Endothelial cell of umbilical vein (primary cell): ENCODE data around the gene DMTF1. TPM values are rescaled to one million over a fixed set of nuclear protein-coding genes. Genes with fewer than 3 reads are reported as not detected.
A peak's percentile ranks its signal among the peaks of the same experiment; 100 is the strongest.

Experiments used
- BruUV-seq: library from RNA; stranded (reverse); fragments of 400-500 nt; replicated peaks from 2 replicates; lab custom pipeline; 2021; lab: Mats Ljungman, UMichigan
- CTCF ChIA-PET: fragments of 300-600, 350-600 bp; sonication (Branson Sonifier 250); formaldehyde crosslinking; loops from one replicate; lab custom pipeline; 2021; ENCODE audit warnings: antibody characterized with exemption, inconsistent platforms; lab: Charles Lee
- POLR2A ChIA-PET: fragments of 300-600, 350-600 bp; sonication (Branson Sonifier 250); formaldehyde crosslinking; loops from one replicate; lab custom pipeline; 2021; ENCODE audit warnings: antibody characterized with exemption, inconsistent platforms; lab: Charles Lee
- DNase-seq: peaks from one replicate; pipeline ENCODE4 v3.0.0-alpha.2; 2011; ENCODE audit warnings: low read depth, low spot score
- FAIRE-seq: peaks from 2 replicates; lab custom pipeline; 2011; peaks lifted over from hg19 to GRCh38; lab: Jason Lieb, UNC
- H2AFZ ChIP-seq: 2 replicates; pipeline ENCODE4 v1.6.0; 2012; ENCODE audit warnings: low read depth, low read length, control low read depth, inconsistent platforms
- H3K27ac ChIP-seq: 2 replicates; pipeline ENCODE4 v1.5.1; 2011; ENCODE audit warnings: low read depth, mild to moderate bottlenecking, control low read depth, low read length, moderate library complexity; ENCODE audit not compliant: insufficient read depth
- H3K27me3 ChIP-seq, 2 experiments: 2 replicates each; pipeline versions ENCODE4 v1.6.0 to v1.6.1; 2011; ENCODE audit warnings: low read length in 2 of 2, mixed read lengths in 1 of 2; ENCODE audit not compliant: control insufficient read depth in 2 of 2, insufficient read depth in 2 of 2
- H3K36me3 ChIP-seq, 2 experiments: 2 replicates in 1 of 2; 3 replicates in 1 of 2; pipeline ENCODE4 v1.5.1; 2011; ENCODE audit warnings: low read length in 2 of 2, mild to moderate bottlenecking in 1 of 2, moderate library complexity in 1 of 2; ENCODE audit not compliant: control insufficient read depth in 2 of 2, insufficient read depth in 2 of 2; ENCODE audit errors: extremely low read depth in 1 of 2
- H3K4me1 ChIP-seq: 3 replicates; pipeline ENCODE4 v1.5.1; 2011; ENCODE audit warnings: mild to moderate bottlenecking, low read length; ENCODE audit not compliant: control insufficient read depth, insufficient read depth; ENCODE audit errors: extremely low read depth
- H3K4me2 ChIP-seq: 2 replicates; pipeline ENCODE4 v1.6.1; 2011; ENCODE audit warnings: low read length, control low read depth, mixed read lengths; ENCODE audit not compliant: insufficient read depth
- H3K4me3 ChIP-seq, 3 experiments: fragments of 200-600 bp in 1 of 3; sonication (generic), shearing (Covaris generic) in 1 of 3; replicated peaks in 1 of 3; 2 replicates each; pipeline ENCODE4 v1.5.1; 2011 to 2016; ENCODE audit warnings: control low read depth in 3 of 3, low read length in 3 of 3, mild to moderate bottlenecking in 2 of 3, inconsistent platforms in 1 of 3, low read depth in 1 of 3, moderate library complexity in 1 of 3; ENCODE audit not compliant: insufficient read depth in 1 of 3
- H3K79me2 ChIP-seq: 2 replicates; pipeline ENCODE4 v1.6.0; 2012; ENCODE audit warnings: low read length, inconsistent platforms; ENCODE audit not compliant: control insufficient read depth, insufficient read depth
- H3K9ac ChIP-seq: replicated peaks from 2 replicates; pipeline ENCODE3; 2011; ENCODE audit warnings: low read length, control low read depth; ENCODE audit not compliant: insufficient read depth; ENCODE audit errors: extremely low read depth
- H3K9me1 ChIP-seq: replicated peaks from 3 replicates; pipeline ENCODE4 v1.6.0; 2011; ENCODE audit warnings: mild to moderate bottlenecking, low read length; ENCODE audit not compliant: control insufficient read depth, insufficient read depth; ENCODE audit errors: extremely low read depth
- H3K9me3 ChIP-seq: replicated peaks from 2 replicates; pipeline ENCODE4 v1.5.1; 2012; ENCODE audit warnings: low read length, inconsistent platforms; ENCODE audit not compliant: control insufficient read depth, insufficient read depth
- H4K20me1 ChIP-seq: replicated peaks from 2 replicates; pipeline ENCODE3; 2011; ENCODE audit warnings: mild to moderate bottlenecking, low read length; ENCODE audit not compliant: control insufficient read depth, insufficient read depth; ENCODE audit errors: extremely low read depth
- CTCF ChIP-seq, 2 donors: IDR thresholded peaks; 1 replicate in 1 of 2; 2 replicates in 1 of 2; pipeline ENCODE4 v1.5.1; 2011; ENCODE audit warnings: low read length in 2 of 2, mild to moderate bottlenecking in 2 of 2, moderate library complexity in 2 of 2, control low read depth in 1 of 2, inconsistent platforms in 1 of 2, low read depth in 1 of 2; ENCODE audit not compliant: insufficient read depth in 1 of 2; ENCODE audit errors: extremely low read depth in 1 of 2
- EZH2 ChIP-seq: IDR thresholded peaks from 2 replicates; pipeline ENCODE4 v1.6.1; 2012; ENCODE audit warnings: borderline replicate concordance, low read depth, mild to moderate bottlenecking, moderate library complexity, low read length, inconsistent platforms; ENCODE audit not compliant: severe bottlenecking
- FOS ChIP-seq: IDR thresholded peaks from 2 replicates; pipeline ENCODE4 v1.6.1; 2011; ENCODE audit warnings: mild to moderate bottlenecking, low read length, moderate library complexity, borderline replicate concordance; ENCODE audit not compliant: insufficient read depth
- POLR2AphosphoS5 ChIP-seq: IDR thresholded peaks from 2 replicates; pipeline ENCODE4 v1.6.1; 2012; ENCODE audit warnings: low read depth, mild to moderate bottlenecking, control low read depth, low read length, moderate library complexity; ENCODE audit not compliant: insufficient read depth
- dilution Hi-C: fragments of 300-500 bp; cut with MboI; formaldehyde crosslinking; loops from one replicate; pipeline ENCODE4 v1.15.0; 2019; ENCODE audit warnings: low sequenced_read_pairs; ENCODE audit not compliant: extremely low pct_ligation_motif_present
- intact Hi-C: fragments of 100-400 bp; cut with micrococcal nuclease; formaldehyde crosslinking; loops from one replicate; pipeline ENCODE4 v1.10.0; 2022
- polyA plus RNA-seq, 4 experiments: library from polyadenylated mRNA; depleted of rRNA in 3 of 4; stranded (reverse) in 3 of 4; unstranded in 1 of 4; fragments of >200 nt; gene quantifications; 2 replicates each; pipeline versions ENCODE4 v1.2.1 to v1.2.3, GENCODE V29; 2011 to 2012; ENCODE audit warnings: missing spikeins in 1 of 4
- total RNA-seq: library from RNA; stranded (reverse); gene quantifications from 2 replicates; pipeline ENCODE4 v1.2.3, GENCODE V29; 2021

DMTF1 gene
- total and polyA plus RNA-seq, 2 donors (not counting 3 experiments of a cell fraction or from before 2014, with no cell fraction given): 78.5 to 100.0 TPM

- Histone ChIP-seq H3K4me1 (peaks cover 9% of the 10 kb centered on the region), H3K27ac (no peak overlapping the region), H3K9ac (no peak overlapping the region), H3K27me3 (no peaks in the 10 kb centered on the region), H3K79me2 (peaks cover 7% of the 10 kb centered on the region), H4K20me1 (no peaks in the 10 kb centered on the region), H2AFZ (no peak overlapping the region), H3K4me2 (no peak overlapping the region), H3K9me1 (no peaks in the 10 kb centered on the region), H3K4me3 (no peak overlapping the region), H3K9me3 (no peaks in the 10 kb centered on the region), H3K36me3 (no peaks in the 10 kb centered on the region)
- DNase-seq (peak; percentile 66), FAIRE-seq (peak; percentile 78)
- intact Hi-C loops: loop anchor here (1.0 kb wide), 3 partner anchors 209 to 234 kb away; no protein-coding TSS in a partner anchor
- TF ChIP-seq POLR2AphosphoS5 (no peak), CTCF (IDR thresholded peaks at IDR 0.05; ENCODE audit: extremely low read depth in 1 of 2, insufficient read depth in 1 of 2, low read depth in 1 of 2, low read length in 2 of 2) (peak; percentile 36 to 40), EZH2 (no peak), FOS (no peak)
- dilution Hi-C loops: no loop called here
- no TSS peak for BruUV-seq
- ChIA-PET CTCF (interaction anchor here (0.6 to 12.0 kb wide), 37 partner anchors 8 to 1255 kb away, joined by 3 to 343 read pairs (median 5); partner anchors contain the start of genes ELAPOR2 and TMEM243), POLR2A (no interaction called here)
Observed at GRCh38 chr7:87148332-87148955, 3.8 kb upstream of the DMTF1 start.
